Gastrocnemius medialis (tissue), 4 donors: Measurements from ENCODE around the gene C1QB. TPM values are rescaled to one million over a fixed set of nuclear protein-coding genes. Genes with fewer than 3 reads are reported as not detected.

Experiments
- ATAC-seq, 2 donors: fragments of 150-250 bp; one replicate each; pipeline ENCODE4 v1.9.1; 2016
- DNase-seq, 2 donors: peaks; one replicate each; pipeline ENCODE4 v3.0.0-alpha.2; 2019
- H3K27ac ChIP-seq, 4 donors: fragments of 200-600 bp; sonication (generic); 1 replicate in 1 of 4; 2 replicates in 3 of 4; pipeline ENCODE4 v1.5.1; 2016 to 2018; ENCODE audit warnings: mild to moderate bottlenecking in 2 of 4, moderate library complexity in 1 of 4
- H3K27me3 ChIP-seq, 3 donors: fragments of 200-600 bp; sonication (generic) in 2 of 3; 1 replicate in 1 of 3; 2 replicates in 2 of 3; pipeline versions ENCODE4 v1.5.1 to v1.6.0; 2016 to 2019; ENCODE audit warnings: mild to moderate bottlenecking in 1 of 3, moderate library complexity in 1 of 3
- H3K36me3 ChIP-seq, 2 donors: fragments of 200-600 bp; sonication (generic) in 1 of 2; one replicate each; pipeline ENCODE4 v1.5.1; 2017 to 2018
- H3K4me1 ChIP-seq, 2 donors: fragments of 200-600 bp; sonication (generic) in 1 of 2; one replicate each; pipeline ENCODE4 v1.5.1; 2016 to 2017; ENCODE audit warnings: mild to moderate bottlenecking in 2 of 2
- H3K4me3 ChIP-seq, 4 donors: fragments of 200-600 bp; sonication (generic) in 3 of 4; 1 replicate in 1 of 4; 2 replicates in 3 of 4; pipeline ENCODE4 v1.5.1; 2016 to 2019; ENCODE audit warnings: mild to moderate bottlenecking in 2 of 4
- H3K9me3 ChIP-seq, 3 donors: fragments of 200-600 bp; sonication (generic) in 2 of 3; 1 replicate in 1 of 3; 2 replicates in 2 of 3; pipeline ENCODE4 v1.5.1; 2016 to 2019
- CTCF ChIP-seq, 5 experiments: fragments of 450-650 bp in 3 of 5; fragments of 200-600 bp in 2 of 5; sonication (generic) in 2 of 5; IDR thresholded peaks in 4 of 5; conservative IDR thresholded peaks in 1 of 5; 1 replicate in 4 of 5; 2 replicates in 1 of 5; pipeline ENCODE4 v1.5.1; 2016 to 2019; ENCODE audit warnings: antibody characterized with exemption in 5 of 5, mild to moderate bottlenecking in 3 of 5, moderate library complexity in 3 of 5
- POLR2A ChIP-seq, 2 donors: fragments of 450-650 bp; IDR thresholded peaks; one replicate each; pipeline ENCODE4 v1.6.1; 2017; ENCODE audit warnings: antibody characterized with exemption in 2 of 2, mild to moderate bottlenecking in 2 of 2, moderate library complexity in 2 of 2
- in situ Hi-C, 4 donors: fragments of 200-750 bp; cut with MboI; loops; one replicate each; pipeline versions ENCODE4 v1.15.0 to v1.8.0; 2017; ENCODE audit warnings: low sequenced_read_pairs in 4 of 4
- intact Hi-C: fragments of 100-400 bp; cut with DNase I; formaldehyde crosslinking; loops from one replicate; pipeline ENCODE4 v1.15.1; 2023; ENCODE audit warnings: low total_unique reads
- total RNA-seq, 4 donors: library from RNA; depleted of rRNA; stranded (reverse); fragments of >200 nt; gene quantifications; one replicate each; pipeline versions ENCODE4 v1.1.0 to v1.2.3, GENCODE V29; 2016

The C1QB gene
- total RNA-seq, 4 donors from 2014 or later, result 30.6 to 97.2 (median 74.5) TPM

DNA sequence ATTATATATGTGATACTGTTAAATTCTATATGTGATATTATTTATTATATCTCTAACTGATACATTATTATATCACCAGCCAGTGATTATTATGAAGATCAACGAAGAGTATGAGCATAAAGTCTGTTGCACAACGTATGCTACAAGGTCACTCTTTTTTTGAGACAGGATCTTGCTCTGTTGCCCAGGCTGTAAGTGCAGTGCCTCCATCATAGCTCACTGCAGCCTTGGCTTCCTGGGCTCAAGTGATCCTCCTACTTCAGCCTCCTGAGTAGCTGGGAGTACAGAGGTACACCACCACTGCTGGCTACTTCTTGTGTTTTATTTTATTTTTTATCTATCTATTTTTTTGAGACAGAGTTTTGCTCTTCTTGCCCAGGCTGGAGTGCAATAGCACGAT lies 43.6 kb downstream of the C1QB start:
- Histone ChIP-seq H3K9me3 (no peaks in the 10 kb centered on the region), H3K27me3 (no peaks in the 10 kb centered on the region), H3K27ac (no peak overlapping the region), H3K4me1 (no peaks in the 10 kb centered on the region), H3K4me3 (no peak overlapping the region), H3K36me3 (no peaks in the 10 kb centered on the region)
- intact Hi-C loops, result no loop called here
- ATAC-seq, result no peak
- TF ChIP-seq POLR2A (IDR thresholded peaks at IDR 0.05) (no peak), CTCF (IDR thresholded peaks at IDR 0.05 in 4 of 5, conservative IDR thresholded peaks at IDR 0.05 in 1 of 5) (no peak)
- DNase-seq, result no peak
- in situ Hi-C loops, result no loop called here

DNA sequence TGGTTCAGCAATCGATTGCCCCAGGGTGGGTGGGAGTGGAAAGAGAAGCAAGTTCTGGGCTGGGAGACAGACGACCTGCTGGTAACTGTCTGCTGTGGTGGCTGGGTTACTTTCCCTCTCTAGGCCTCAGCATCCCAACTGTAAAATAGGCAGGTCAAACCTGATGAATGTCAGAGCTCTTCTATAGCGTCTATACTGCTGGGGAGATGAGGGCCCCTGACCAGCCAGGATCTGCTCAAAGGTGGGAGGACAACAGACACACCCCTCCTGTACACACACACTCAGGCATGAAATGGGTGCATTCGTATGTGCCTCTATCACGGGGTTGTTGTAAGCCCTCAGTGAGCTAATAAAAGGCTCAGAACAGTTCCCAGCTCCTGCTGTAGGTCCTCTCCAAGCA lies 44.9 kb downstream of the C1QB start:
- TF ChIP-seq CTCF (IDR thresholded peaks at IDR 0.05 in 4 of 5, conservative IDR thresholded peaks at IDR 0.05 in 1 of 5), result no peak
- DNase-seq, result no peak
- in situ Hi-C loops, result no loop called here
- Histone ChIP-seq H3K27ac (no peak overlapping the region), H3K4me1 (no peaks in the 10 kb centered on the region), H3K9me3 (no peaks in the 10 kb centered on the region), H3K27me3 (no peaks in the 10 kb centered on the region), H3K36me3 (no peaks in the 10 kb centered on the region), H3K4me3 (no peak overlapping the region)
- ATAC-seq, result no peak
- intact Hi-C loops, result no loop called here

DNA sequence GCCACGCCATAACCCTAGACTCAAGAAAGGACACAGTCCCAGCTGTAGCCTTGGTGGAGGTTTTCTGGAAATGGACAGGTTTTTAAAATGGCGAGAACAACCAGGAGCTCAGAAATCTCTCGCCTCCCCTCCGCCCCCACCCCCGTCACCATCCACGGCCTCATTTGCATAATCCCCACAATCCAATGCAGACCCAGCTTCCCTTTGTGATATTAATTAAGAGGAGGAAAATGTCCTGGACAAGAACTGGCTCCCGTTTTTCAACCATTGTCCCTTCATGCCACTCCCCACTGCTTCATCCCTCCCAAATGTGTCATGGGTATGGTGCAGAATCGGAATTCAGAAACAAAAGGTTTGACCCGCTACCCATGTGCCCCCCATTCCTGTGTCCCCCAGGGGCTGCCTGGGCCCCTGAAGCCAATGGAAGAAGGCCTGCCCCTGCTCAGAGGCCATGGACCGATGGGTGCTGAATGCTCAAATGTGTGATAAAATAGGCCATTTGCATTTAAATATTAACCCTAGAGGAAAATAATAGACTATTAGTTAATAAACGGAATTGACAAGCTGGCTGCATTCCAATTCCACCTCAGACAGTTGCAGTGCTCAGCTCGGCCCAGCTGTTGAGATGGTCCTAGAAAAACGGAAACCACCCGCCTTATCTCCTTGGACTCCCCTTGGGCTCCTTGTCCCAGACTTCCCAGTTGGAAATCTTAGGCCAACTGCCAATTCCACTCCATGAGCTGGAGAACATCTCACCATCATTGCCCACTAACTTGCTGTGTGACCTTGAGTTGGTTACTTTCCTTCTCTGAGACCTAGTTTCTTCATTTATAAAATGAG lies 46.9 kb downstream of the C1QB start:
- Histone ChIP-seq H3K4me3 (no peak overlapping the region), H3K36me3 (no peaks in the 10 kb centered on the region), H3K4me1 (no peaks in the 10 kb centered on the region), H3K27me3 (no peaks in the 10 kb centered on the region), H3K27ac (no peak overlapping the region), H3K9me3 (no peaks in the 10 kb centered on the region)
- no peak for DNase-seq
- TF ChIP-seq CTCF (IDR thresholded peaks at IDR 0.05 in 4 of 5, conservative IDR thresholded peaks at IDR 0.05 in 1 of 5) (no peak), POLR2A (IDR thresholded peaks at IDR 0.05) (no peak)
- ATAC-seq, result no peak
- in situ Hi-C loops, result loop anchor here in 3 of 4 donors (10.0 to 25.0 kb wide), 3 partner anchors 185 to 195 kb away; no protein-coding TSS in a partner anchor
- intact Hi-C loops, result no loop called here

- no peaks in the 10 kb centered on the region for H3K36me3 ChIP-seq
- no peak for ATAC-seq
- in situ Hi-C loops, result loop anchor here in 3 of 4 donors (10.0 to 25.0 kb wide), 3 partner anchors 182 to 192 kb away; no protein-coding TSS in a partner anchor
Measured at GRCh38 chr1:22702296-22703085, 49.5 kb downstream of the C1QB start.

More at GRCh38 chr1:22702296-22703085, 49.5 kb downstream of the C1QB start:
- DNase-seq, result no peak
- TF ChIP-seq CTCF (IDR thresholded peaks at IDR 0.05 in 4 of 5, conservative IDR thresholded peaks at IDR 0.05 in 1 of 5) (no peak), POLR2A (IDR thresholded peaks at IDR 0.05) (no peak)
- Histone ChIP-seq H3K4me3 (no peak overlapping the region), H3K4me1 (no peaks in the 10 kb centered on the region), H3K9me3 (no peaks in the 10 kb centered on the region), H3K27ac (no peak overlapping the region), H3K27me3 (no peaks in the 10 kb centered on the region)
- intact Hi-C loops, result no loop called here
